HK-2 (cell line): ENCODE results near the gene TLR4.

ENCODE experiments used
- DNase-seq: peaks from one replicate; pipeline ENCODE4 v3.0.0-alpha.2; 2018; ENCODE audit not compliant: unreplicated experiment

Gene TLR4

DNA sequence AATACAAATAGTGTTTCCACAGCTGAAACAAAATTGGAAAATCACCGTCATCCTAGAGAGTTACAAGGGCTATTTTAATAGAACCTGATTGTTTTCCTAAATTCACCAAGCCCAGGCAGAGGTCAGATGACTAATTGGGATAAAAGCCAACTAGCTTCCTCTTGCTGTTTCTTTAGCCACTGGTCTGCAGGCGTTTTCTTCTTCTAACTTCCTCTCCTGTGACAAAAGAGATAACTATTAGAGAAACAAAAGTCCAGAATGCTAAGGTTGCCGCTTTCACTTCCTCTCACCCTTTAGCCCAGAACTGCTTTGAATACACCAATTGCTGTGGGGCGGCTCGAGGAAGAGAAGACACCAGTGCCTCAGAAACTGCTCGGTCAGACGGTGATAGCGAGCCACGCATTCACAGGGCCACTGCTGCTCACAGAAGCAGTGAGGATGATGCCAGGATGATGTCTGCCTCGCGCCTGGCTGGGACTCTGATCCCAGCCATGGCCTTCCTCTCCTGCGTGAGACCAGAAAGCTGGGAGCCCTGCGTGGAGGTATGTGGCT lies at the start of gene TLR4:
Gene TLR4 (plus strand): TSS at position 380 of the 552 bp plus-strand sequence. CDS start 70 bp downstream, at position 450.
- peak; percentile 7 for DNase-seq

GRCh38 chr9:117656002-117656401 lies 48.2 kb upstream of the TLR4 start:
- no peak for DNase-seq

DNA sequence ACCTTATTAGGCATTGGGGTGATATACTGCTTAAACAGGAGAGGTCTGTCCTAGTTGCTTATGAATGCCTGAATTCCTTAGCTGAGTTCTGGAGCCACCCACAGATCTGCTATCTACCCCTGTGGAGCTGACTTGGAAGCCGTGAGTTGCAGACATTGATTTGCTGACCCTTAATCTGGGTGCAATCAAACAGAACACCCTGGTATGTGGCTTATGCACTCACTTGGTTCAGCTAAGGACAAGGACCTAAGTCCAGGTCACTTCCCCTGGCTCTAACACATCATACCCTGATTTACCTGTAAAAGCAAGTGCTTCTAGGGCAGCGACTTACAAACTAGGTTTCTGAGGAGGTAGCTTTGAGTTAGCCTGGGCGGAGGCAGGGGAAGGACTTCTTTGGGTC lies 41.6 kb upstream of the TLR4 start:
- DNase-seq = no peak

DNA sequence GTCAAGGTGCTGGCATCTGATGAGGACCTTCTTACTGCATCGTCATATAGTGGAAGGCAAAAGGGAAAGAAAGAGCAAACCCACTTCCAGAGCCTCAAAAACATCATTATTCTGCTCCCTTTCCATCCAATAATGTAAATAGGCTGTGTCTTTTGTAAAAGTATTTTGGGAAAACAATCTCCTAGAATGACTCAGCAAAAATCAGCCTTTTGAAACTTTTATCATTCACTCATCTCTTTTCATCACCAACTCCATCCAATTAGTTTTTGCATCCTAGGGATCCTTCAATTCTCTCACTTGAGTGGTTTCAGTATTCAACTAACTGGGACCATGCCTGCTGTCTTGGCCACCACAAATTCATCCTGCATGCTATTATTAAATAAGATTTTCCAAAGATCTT lies 39.8 kb upstream of the TLR4 start:
- no peak for DNase-seq

- no peak for DNase-seq
These were observed 38.4 kb upstream of the TLR4 start for GRCh38 chr9:117665601-117666385.

DNA sequence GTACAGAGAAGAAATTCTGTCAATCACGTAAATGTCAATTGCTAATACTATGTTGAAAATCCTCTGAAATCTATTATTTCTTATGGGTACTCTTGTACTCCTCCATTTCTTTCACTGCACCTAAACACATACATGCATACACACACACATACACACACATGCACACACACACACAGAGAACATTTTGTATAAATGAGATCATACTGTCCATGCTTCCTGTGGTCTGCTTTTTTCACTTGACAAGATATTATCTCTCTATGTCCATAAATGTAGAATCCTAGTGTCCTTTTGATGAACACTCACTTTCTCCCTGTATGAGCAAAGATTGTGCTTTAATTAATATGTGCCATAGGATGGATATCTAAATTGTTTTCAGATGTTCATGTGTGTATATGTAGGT lies 32.7 kb upstream of the TLR4 start:
- no peak for DNase-seq

GRCh38 chr9:117672369-117672768 lies 31.8 kb upstream of the TLR4 start:
- DNase-seq = no peak

GRCh38 chr9:117677572-117677971 lies 26.6 kb upstream of the TLR4 start:
- no peak for DNase-seq

DNA sequence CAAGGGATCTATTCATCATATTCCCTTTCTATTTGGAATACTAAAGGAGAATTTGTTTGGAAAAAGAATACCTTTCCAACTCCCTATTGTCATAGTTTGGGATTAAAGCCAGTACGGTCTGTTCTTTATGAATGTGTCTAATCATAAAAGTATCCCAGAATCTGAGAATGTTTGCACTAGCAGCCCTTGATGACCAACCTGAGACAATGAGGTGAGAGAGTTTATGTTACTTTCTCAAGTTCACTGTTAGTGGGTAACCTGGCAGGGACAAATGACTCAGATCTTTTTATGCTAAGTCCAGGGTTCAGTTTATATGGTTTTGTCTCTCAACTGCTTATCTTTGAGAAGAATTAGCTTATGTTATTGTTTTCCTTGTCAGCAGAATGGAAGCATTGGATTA lies 25.3 kb upstream of the TLR4 start:
- DNase-seq = no peak

DNA sequence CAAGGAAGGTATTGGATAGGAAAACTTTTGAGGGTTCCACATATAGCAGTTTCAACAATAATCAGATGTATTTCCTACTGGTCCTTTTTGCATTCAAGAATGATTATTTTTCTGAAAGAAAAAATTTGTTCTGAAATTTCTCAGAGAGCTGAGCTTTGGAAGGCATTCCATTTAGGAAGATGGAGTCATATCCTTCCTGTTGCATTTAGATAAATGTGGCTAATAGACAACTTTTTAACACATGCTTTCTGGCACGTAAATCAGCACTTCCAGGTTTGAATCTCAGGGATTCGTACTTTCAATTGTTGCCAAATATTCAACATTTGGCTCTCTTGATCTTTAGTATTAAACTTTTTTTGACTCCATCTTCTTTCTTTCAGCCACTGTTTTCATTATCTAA lies 24.8 kb upstream of the TLR4 start:
- no peak for DNase-seq

DNA sequence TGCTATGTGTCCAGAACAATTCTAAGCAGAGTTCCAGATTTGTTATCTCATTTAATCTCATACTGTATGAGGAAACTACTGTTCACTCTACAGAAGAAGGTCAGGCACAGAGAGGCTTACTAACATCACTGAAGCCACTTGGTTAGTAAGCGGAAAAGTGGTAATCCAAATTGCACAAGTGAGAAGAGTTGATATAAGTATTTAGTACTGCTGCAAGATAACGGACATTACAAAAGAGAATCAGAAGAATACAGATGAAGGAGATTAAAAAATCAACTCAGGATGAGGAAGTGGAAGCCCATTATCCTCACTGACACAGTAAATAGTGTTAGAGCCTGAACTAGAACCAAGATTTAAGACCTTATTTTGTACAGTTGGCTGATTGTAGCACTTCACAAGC lies 22.3 kb upstream of the TLR4 start:
- no peak for DNase-seq

DNA sequence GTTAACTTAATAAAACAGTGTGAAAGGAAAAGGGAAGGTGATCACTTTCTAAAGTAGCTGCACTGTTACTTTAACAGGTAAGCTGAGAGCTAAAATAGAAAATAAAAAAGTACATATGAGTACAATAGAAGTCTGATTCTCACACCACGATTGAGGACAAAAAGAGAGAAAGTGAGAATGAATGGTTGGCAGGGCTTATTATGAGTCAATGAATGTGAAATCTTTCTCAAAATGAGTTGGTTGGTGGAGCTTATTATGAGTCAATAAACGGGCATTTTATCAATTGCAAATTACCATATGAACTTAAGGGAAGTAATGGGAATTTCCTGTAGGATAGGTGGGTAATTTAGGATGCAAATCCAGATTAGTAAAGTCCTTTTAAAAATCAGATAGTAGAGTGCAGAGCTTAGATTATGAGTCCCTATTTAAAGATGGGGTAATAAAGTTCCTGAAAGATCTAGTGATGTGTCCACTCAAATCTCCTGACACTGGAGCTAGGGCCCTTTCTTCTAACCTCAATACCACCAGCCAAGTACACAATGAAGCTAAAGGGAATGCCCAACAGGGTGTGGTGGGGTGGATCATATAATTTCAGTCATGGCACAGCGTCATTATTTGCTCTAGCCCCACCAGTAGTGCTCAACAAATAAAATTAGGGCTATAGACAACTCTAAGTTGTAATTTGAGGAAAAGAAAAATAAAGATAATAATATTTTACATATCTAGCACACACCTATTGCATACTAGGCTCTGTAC lies 21.1 kb upstream of the TLR4 start:
- no peak for DNase-seq

- no peak for DNase-seq
These were observed 16.7 kb upstream of the TLR4 start for GRCh38 chr9:117687532-117687931.

DNA sequence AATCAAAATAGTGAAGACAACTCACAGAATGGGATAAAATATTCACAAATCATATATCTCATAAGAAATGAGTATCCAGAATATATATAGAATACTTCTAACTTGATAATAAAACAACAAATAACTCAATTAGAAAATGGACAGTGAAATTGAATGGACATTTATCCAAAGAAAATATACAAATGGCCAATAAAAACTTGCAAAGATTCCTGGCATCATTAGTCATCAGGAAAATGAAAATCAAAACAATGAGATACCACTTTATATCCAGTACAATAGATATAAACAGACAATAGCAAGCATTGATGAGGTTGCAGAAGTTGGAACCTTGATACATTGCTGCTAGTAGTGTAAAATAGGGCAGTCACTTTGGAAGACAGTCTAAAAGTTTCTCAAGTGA lies 12.8 kb upstream of the TLR4 start:
- no peak for DNase-seq

DNA sequence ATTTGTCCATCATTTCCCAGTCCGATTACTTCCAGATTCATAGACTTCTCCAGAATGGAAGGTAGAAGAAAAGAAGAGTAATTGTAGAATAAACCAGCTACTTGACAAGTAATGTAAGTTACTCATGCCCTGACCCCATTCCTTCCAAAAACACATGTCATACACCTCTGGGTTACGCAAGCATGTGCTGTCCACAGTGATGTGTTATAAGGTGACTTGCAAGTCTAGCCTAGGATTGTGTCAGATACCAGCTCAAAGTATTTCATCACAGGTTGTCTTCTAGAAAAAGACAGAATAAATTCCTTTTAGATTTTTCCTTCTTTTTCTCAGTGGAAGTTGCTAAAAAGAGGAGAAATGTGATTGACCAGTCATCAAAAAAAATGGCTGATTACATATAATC lies 8.0 kb upstream of the TLR4 start:
- DNase-seq = no peak

- DNase-seq = no peak
These were observed 7.2 kb upstream of the TLR4 start for GRCh38 chr9:117697046-117697445.

GRCh38 chr9:117703537-117703936 lies 666 bp upstream of the TLR4 start:
- no peak for DNase-seq

- DNase-seq = no peak
These were observed 394 bp downstream of the TLR4 start for GRCh38 chr9:117704597-117704996.

- no peak for DNase-seq
These were observed 1.2 kb downstream of the TLR4 start for GRCh38 chr9:117705386-117705785.

DNA sequence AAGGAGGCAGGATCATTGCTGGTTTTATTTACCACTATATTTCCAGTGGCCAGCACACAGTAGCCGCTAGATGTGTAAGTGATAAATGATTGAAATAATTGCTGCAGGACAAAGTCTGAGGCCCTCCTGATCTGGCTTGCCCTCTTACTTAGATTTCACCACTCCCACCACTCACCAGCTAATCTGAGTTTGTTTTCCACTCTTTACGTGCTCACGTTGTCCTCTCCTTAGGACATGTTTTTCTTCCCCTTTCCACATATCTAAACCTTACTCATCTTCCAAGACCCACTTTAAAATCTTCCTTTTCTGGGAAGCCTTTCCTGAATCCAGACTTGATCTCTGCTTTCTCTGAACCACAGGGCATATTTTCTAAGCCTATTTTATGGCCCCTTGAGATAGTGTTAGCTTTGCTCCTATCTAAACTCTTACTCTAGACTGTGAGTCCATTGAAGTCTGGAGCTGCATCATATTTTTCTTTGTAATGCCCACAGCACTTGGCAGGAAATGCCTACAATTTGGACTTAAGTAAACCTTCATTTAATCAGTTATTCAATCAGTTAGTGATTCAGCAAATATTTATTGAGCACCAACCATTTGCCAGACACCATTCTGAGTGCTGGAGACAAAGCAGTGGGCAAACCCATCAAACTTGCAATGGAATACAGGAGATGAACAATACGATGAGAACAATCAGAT lies 2.4 kb downstream of the TLR4 start:
- DNase-seq = no peak

- DNase-seq = no peak
These were observed 3.4 kb downstream of the TLR4 start for GRCh38 chr9:117707561-117707960.

- no peak for DNase-seq
These were observed 5.7 kb downstream of the TLR4 start for GRCh38 chr9:117709936-117710335.
